K562 (cell line): ENCODE results near the gene CAMK1D. TPM values are rescaled to one million over a fixed set of nuclear protein-coding genes. Genes with fewer than 3 reads are reported as not detected.

Source experiments
- ATAC-seq: fragments of 200-7000 bp; cut with Tn5 transposase; 3 replicates; pipeline ENCODE4 v1.9.1; 2020; ENCODE audit warnings: moderate library complexity
- BruUV-seq: library from RNA; stranded (reverse); fragments of 400-500 nt; replicated peaks from 2 replicates; lab custom pipeline; 2021; lab: Mats Ljungman, UMichigan
- CTCF ChIA-PET: fragments of 300-600 bp; formaldehyde crosslinking; extraction: SDS; loops from one replicate; lab custom pipeline; 2021; ENCODE audit warnings: low intra/inter-chr PET ratio; lab: Yijun Ruan, JAX
- POLR2A ChIA-PET: fragments of 300-600, 350-650 bp; sonication (Branson Sonifier 250); formaldehyde crosslinking; extraction: SDS; loops from one replicate; lab custom pipeline; 2021; ENCODE audit warnings: antibody characterized with exemption, inconsistent platforms; lab: Yijun Ruan, JAX
- DNase-seq, 4 experiments: peaks; one replicate each; pipeline versions ENCODE4 v3.0.0 to v3.0.0-alpha.2; 2011 to 2018; ENCODE audit warnings: low spot score in 3 of 4, mixed read lengths in 3 of 4; ENCODE audit errors: extremely low read depth in 1 of 4
- FAIRE-seq: peaks from 2 replicates; lab custom pipeline; 2011; peaks lifted over from hg19 to GRCh38; lab: Jason Lieb, UNC
- H2AFZ ChIP-seq: 2 replicates; pipeline ENCODE4 v1.6.0; 2011; ENCODE audit warnings: low read depth, low read length, control low read depth, inconsistent platforms
- H3K27ac ChIP-seq: fragments of 200-600 bp; 3 replicates; pipeline ENCODE4 v1.8.0; 2011; ENCODE audit warnings: low read depth, mild to moderate bottlenecking, control low read depth, inconsistent platforms, low read length, moderate library complexity, mixed read lengths; ENCODE audit errors: extremely low read depth
- H3K27me3 ChIP-seq, 2 experiments: fragments of 300-600 bp in 1 of 2; 2 replicates in 1 of 2; 3 replicates in 1 of 2; pipeline versions ENCODE4 v1.6.0 to v1.8.0; 2011; ENCODE audit warnings: inconsistent platforms in 2 of 2, low read length in 2 of 2, mild to moderate bottlenecking in 1 of 2, mixed read lengths in 1 of 2, moderate library complexity in 1 of 2; ENCODE audit not compliant: control insufficient read depth in 2 of 2, insufficient read depth in 2 of 2
- H3K36me3 ChIP-seq: fragments of 300-600 bp; 3 replicates; pipeline ENCODE4 v1.8.0; 2011; ENCODE audit warnings: mild to moderate bottlenecking, low read length, inconsistent platforms; ENCODE audit not compliant: control insufficient read depth, insufficient read depth
- H3K4me1 ChIP-seq, 2 experiments: fragments of 200-600 bp in 1 of 2; replicated peaks in 1 of 2; 2 replicates in 1 of 2; 3 replicates in 1 of 2; pipeline versions ENCODE4 v1.5.1 to v1.8.0; 2011; ENCODE audit warnings: inconsistent platforms in 2 of 2, low read length in 2 of 2, mild to moderate bottlenecking in 1 of 2, mixed read lengths in 1 of 2, moderate library complexity in 1 of 2; ENCODE audit not compliant: control insufficient read depth in 2 of 2, insufficient read depth in 2 of 2
- H3K4me2 ChIP-seq: 2 replicates; pipeline ENCODE4 v1.6.1; 2011; ENCODE audit warnings: low read length, control low read depth, inconsistent platforms, mixed read lengths; ENCODE audit not compliant: insufficient read depth
- H3K4me3 ChIP-seq: fragments of 200-600 bp; sonication (generic), shearing (Covaris generic); 2 replicates; pipeline ENCODE4 v1.5.1; 2016; ENCODE audit warnings: control low read depth, inconsistent platforms
- H3K79me2 ChIP-seq: fragments of 200-600 bp; 3 replicates; pipeline ENCODE4 v1.8.0; 2011; ENCODE audit warnings: low read length, inconsistent platforms; ENCODE audit not compliant: control insufficient read depth, insufficient read depth
- H3K9ac ChIP-seq, 2 experiments: 2 replicates each; pipeline versions ENCODE4 v1.6.0 to v1.6.1; 2011; ENCODE audit warnings: low read depth in 2 of 2, low read length in 2 of 2, control low read depth in 1 of 2, inconsistent platforms in 1 of 2, mild to moderate bottlenecking in 1 of 2, mixed read lengths in 1 of 2; ENCODE audit not compliant: insufficient read depth in 1 of 2
- H3K9me1 ChIP-seq: one replicate; pipeline ENCODE4 v1.6.0; 2011; ENCODE audit warnings: inconsistent platforms, mild to moderate bottlenecking, low read length, moderate library complexity; ENCODE audit not compliant: control insufficient read depth, insufficient read depth
- H3K9me3 ChIP-seq: replicated peaks from 2 replicates; pipeline ENCODE4 v1.5.1; 2011; ENCODE audit warnings: low read depth, low read length, inconsistent platforms; ENCODE audit not compliant: control insufficient read depth, insufficient read depth
- H4K20me1 ChIP-seq: replicated peaks from 2 replicates; pipeline ENCODE4 v1.6.1; 2011; ENCODE audit warnings: low read length, inconsistent platforms, mixed read lengths; ENCODE audit not compliant: control insufficient read depth, insufficient read depth
- FOXM1 ChIP-seq, 2 experiments: fragments of 450-650 bp in 1 of 2; sonication (generic) in 1 of 2; formaldehyde crosslinking in 1 of 2; IDR thresholded peaks; 2 replicates each; pipeline versions ENCODE4 v1.6.1 to v1.9.0; 2017 to 2022; ENCODE audit warnings: low read depth in 2 of 2, mild to moderate bottlenecking in 2 of 2, missing genetic modification reagents in 1 of 2, moderate library complexity in 1 of 2
- GATA2 ChIP-seq: sonication (generic); formaldehyde crosslinking; IDR thresholded peaks from 2 replicates; pipeline ENCODE4 v1.4.0; 2020; ENCODE audit warnings: mild to moderate bottlenecking, missing genetic modification reagents
- HMG20A ChIP-seq: fragments of 450-650 bp; formaldehyde crosslinking; conservative IDR thresholded peaks from 2 replicates; pipeline ENCODE4 v1.4.0; 2020; ENCODE audit warnings: mild to moderate bottlenecking, mixed read lengths
- HNRNPK ChIP-seq: fragments of 200-400 bp; formaldehyde crosslinking; IDR thresholded peaks from one replicate; pipeline ENCODE4 v1.6.1; 2018; ENCODE audit warnings: mild to moderate bottlenecking, low read depth, low read length; ENCODE audit not compliant: poor library complexity, severe bottlenecking
- HOXB6 ChIP-seq: fragments of 250-450 bp; sonication (Bioruptor Pico); IDR thresholded peaks from 2 replicates; pipeline ENCODE4 v1.5.1; 2022; ENCODE audit warnings: mild to moderate bottlenecking, borderline replicate concordance
- JUND ChIP-seq, 2 experiments: IDR thresholded peaks; 2 replicates in 1 of 2; 3 replicates in 1 of 2; pipeline ENCODE4 v1.6.1; 2011; ENCODE audit warnings: borderline replicate concordance in 2 of 2, low read depth in 2 of 2, low read length in 2 of 2, improper control_type of control experiment in 1 of 2, missing biosample characterization in 1 of 2, missing genetic modification characterization in 1 of 2, missing genetic modification reagents in 1 of 2
- MAZ ChIP-seq, 2 experiments: fragments of 450-650 bp in 1 of 2; sonication (generic) in 1 of 2; formaldehyde crosslinking; IDR thresholded peaks in 1 of 2; conservative IDR thresholded peaks in 1 of 2; 2 replicates each; pipeline versions ENCODE4 v1.4.0 to v1.5.0; 2020; ENCODE audit warnings: mild to moderate bottlenecking in 1 of 2, missing genetic modification reagents in 1 of 2
- MCM7 ChIP-seq, 2 experiments: fragments of 450-650 bp; IDR thresholded peaks; 2 replicates each; pipeline ENCODE4 v1.6.1; 2016 to 2018
- RB1 ChIP-seq: fragments of 450-650 bp; IDR thresholded peaks from 2 replicates; pipeline ENCODE4 v1.6.1; 2017; ENCODE audit warnings: low read depth, mild to moderate bottlenecking
- TAF7 ChIP-seq: fragments of 450-650 bp; IDR thresholded peaks from 2 replicates; pipeline ENCODE4 v1.6.1; 2016; ENCODE audit warnings: missing genetic modification characterization, missing compliant biosample characterization
- TAL1 ChIP-seq: fragments of 450-650 bp; IDR thresholded peaks from 2 replicates; pipeline ENCODE4 v1.6.1; 2016; ENCODE audit warnings: mild to moderate bottlenecking
- TSC22D4 ChIP-seq: fragments of 450-650 bp; IDR thresholded peaks from 2 replicates; pipeline ENCODE4 v1.6.1; 2016; ENCODE audit warnings: missing genetic modification characterization, missing biosample characterization, control low read depth
- ZBTB8A ChIP-seq: fragments of 450-650 bp; IDR thresholded peaks from 2 replicates; pipeline ENCODE4 v1.6.1; 2018; ENCODE audit warnings: mild to moderate bottlenecking, moderate library complexity; ENCODE audit not compliant: partially characterized antibody
- ZNF197 ChIP-seq: fragments of 200-800 bp; sonication (Bioruptor generic); IDR thresholded peaks from 2 replicates; pipeline ENCODE4 v1.6.1; 2016; ENCODE audit warnings: low read depth, missing genetic modification characterization, missing compliant biosample characterization
- ZNF224 ChIP-seq: sonication (generic); formaldehyde crosslinking; IDR thresholded peaks from 2 replicates; pipeline ENCODE4 v1.8.0; 2022; ENCODE audit warnings: mild to moderate bottlenecking, missing genetic modification reagents
- ZNF24 ChIP-seq: fragments of 450-650 bp; IDR thresholded peaks from 2 replicates; pipeline ENCODE4 v1.6.1; 2016
- ZNF57 ChIP-seq: fragments of 450-650 bp; formaldehyde crosslinking; IDR thresholded peaks from 2 replicates; pipeline ENCODE4 v1.4.0; 2020; ENCODE audit warnings: mild to moderate bottlenecking, moderate library complexity
- WGBS: fragments of 100-300 bp; shearing (Covaris generic); methylation state at CpG from one replicate; pipeline ENCODE4 v1.1.6; 2016; ENCODE audit warnings: low coverage, mixed read lengths; ENCODE audit not compliant: insufficient coverage; ENCODE audit errors: missing lambda C conversion rate; 5-methylcytosine and 5-hydroxymethylcytosine counted together
- in situ Hi-C: fragments of 300-500 bp; cut with MboI; formaldehyde crosslinking; loops from 4 replicates; pipeline ENCODE4 v1.15.0; 2018; ENCODE audit warnings: inconsistent platforms, mixed read lengths
- intact Hi-C: fragments of 100-400 bp; cut with micrococcal nuclease; formaldehyde crosslinking; loops from 2 replicates; pipeline ENCODE4 v1.14.2; 2022
- polyA plus RNA-seq, 8 experiments: library from polyadenylated mRNA; depleted of rRNA in 4 of 8; stranded (reverse) in 5 of 8; unstranded in 3 of 8; fragments of >200 nt; fragmentation: Nextera tagmentation in 2 of 8; fragmentation: Illumina TruSeq in 1 of 8; extraction: Ambion mirVana in 2 of 8; extraction: Trizol in 1 of 8; gene quantifications; 2 replicates each; pipeline versions ENCODE4 v1.2.1 to v1.2.3, GENCODE V29; 2011 to 2014; ENCODE audit warnings: inconsistent platforms in 1 of 8, missing spikeins in 1 of 8
- total RNA-seq, 7 experiments: library from RNA; depleted of rRNA in 6 of 7; stranded (reverse); fragments of >200 nt in 6 of 7; fragmentation: Illumina TruSeq in 2 of 7; extraction: Trizol in 2 of 7; gene quantifications; 2 replicates each; pipeline versions ENCODE4 v1.2.1 to v1.2.3, GENCODE V29; 2011 to 2021; ENCODE audit warnings: low replicate concordance in 1 of 7

CAMK1D gene
- total and polyA plus RNA-seq, 9 of the 15 experiments (the other 6 are each of a cell fraction or from before 2014, with no cell fraction given): 0.12 to 0.24 (median 0.20) TPM; not detected in 5

- no peaks in the 10 kb centered on the region for H3K4me1 ChIP-seq
- no peak for TF ChIP-seq HNRNPK
- no peak for TF ChIP-seq MCM7 (IDR thresholded peaks at IDR 0.05)
- no peak for TF ChIP-seq JUND (IDR thresholded peaks at IDR 0.05; ENCODE audit: borderline replicate concordance, low read depth, low read length)
- TF ChIP-seq JUND (tag; IDR thresholded peaks at IDR 0.05; ENCODE audit: borderline replicate concordance, low read depth, low read length): no peak
- TF ChIP-seq FOXM1 (IDR thresholded peaks at IDR 0.05; ENCODE audit: low read depth): no peak
- TF ChIP-seq FOXM1 (CRISPR knock-in tag; IDR thresholded peaks at IDR 0.05; ENCODE audit: low read depth): no peak
- TF ChIP-seq ZNF57: no peak
- TF ChIP-seq ZNF24: no peak
- no peak for TF ChIP-seq HOXB6 (CRISPR knock-in tag)
- TF ChIP-seq HMG20A: no peak
- no peak for TF ChIP-seq ZNF197 (CRISPR knock-in tag)
- no peak for TF ChIP-seq GATA2 (CRISPR knock-in tag)
- TF ChIP-seq RB1: no peak
- no peak for TF ChIP-seq TAL1
- no peak for TF ChIP-seq MAZ (CRISPR knock-in tag; conservative IDR thresholded peaks at IDR 0.05 in 1 of 2, IDR thresholded peaks at IDR 0.05 in 1 of 2)
- TF ChIP-seq ZNF224 (CRISPR knock-in tag): no peak
- no peak for TF ChIP-seq TAF7 (tag)
- no peak for TF ChIP-seq TSC22D4
- no peak for TF ChIP-seq ZBTB8A
- intact Hi-C loops: no loop called here
- no peaks in the 10 kb centered on the region for H3K79me2 ChIP-seq
- POLR2A ChIA-PET: interaction anchor here (0.6 kb wide), 1 partner anchor 273 kb away, joined by 3 read pairs; no protein-coding TSS in a partner anchor
- no peaks in the 10 kb centered on the region for H4K20me1 ChIP-seq
- FAIRE-seq (no peak), DNase-seq (no peak), ATAC-seq (no peak)
- in situ Hi-C loops: no loop called here
- no peak overlapping the region for H3K27ac ChIP-seq
- BruUV-seq: no TSS peak
- H3K36me3 ChIP-seq: no peaks in the 10 kb centered on the region
- H3K9me3 ChIP-seq: no peaks in the 10 kb centered on the region
- no peaks in the 10 kb centered on the region for H3K9me1 ChIP-seq
- WGBS: 0% methylated on average over 7 of the region's 7 CpGs
- H2AFZ ChIP-seq: no peak overlapping the region
- H3K9ac ChIP-seq: no peak overlapping the region
- peaks cover 17 to 22% of the 10 kb centered on the region in 2 experiments; a peak in 3 of 5 replicates for H3K27me3 ChIP-seq
- H3K4me2 ChIP-seq: no peak overlapping the region
- H3K4me3 ChIP-seq: no peak overlapping the region
- CTCF ChIA-PET: no interaction called here
Observed at GRCh38 chr10:12568391-12569009, 219.2 kb downstream of the CAMK1D start.
